T-helper 1 cell treated with Interleukin-12 subunit alpha and Interleukin-12 subunit beta and Interleukin-4 antibody, amounts not matched to agents 30 ng/mL and 1 ng/mL, for 36 hours (primary cell): ENCODE measurements around the gene ACSS1. TPM values are rescaled to one million over a fixed set of nuclear protein-coding genes. Genes with fewer than 3 reads are reported as not detected.

Source experiments
- intact Hi-C: fragments of 100-400 bp; cut with micrococcal nuclease; formaldehyde crosslinking; loops from one replicate; pipeline ENCODE4 v1.15.1; 2024
- total RNA-seq: library from RNA; stranded (reverse); gene quantifications from 2 replicates; pipeline ENCODE4 v1.2.3, GENCODE V29; 2022

Gene ACSS1
- total RNA-seq, 1 donor from 2014 or later, result 25.9 TPM

DNA sequence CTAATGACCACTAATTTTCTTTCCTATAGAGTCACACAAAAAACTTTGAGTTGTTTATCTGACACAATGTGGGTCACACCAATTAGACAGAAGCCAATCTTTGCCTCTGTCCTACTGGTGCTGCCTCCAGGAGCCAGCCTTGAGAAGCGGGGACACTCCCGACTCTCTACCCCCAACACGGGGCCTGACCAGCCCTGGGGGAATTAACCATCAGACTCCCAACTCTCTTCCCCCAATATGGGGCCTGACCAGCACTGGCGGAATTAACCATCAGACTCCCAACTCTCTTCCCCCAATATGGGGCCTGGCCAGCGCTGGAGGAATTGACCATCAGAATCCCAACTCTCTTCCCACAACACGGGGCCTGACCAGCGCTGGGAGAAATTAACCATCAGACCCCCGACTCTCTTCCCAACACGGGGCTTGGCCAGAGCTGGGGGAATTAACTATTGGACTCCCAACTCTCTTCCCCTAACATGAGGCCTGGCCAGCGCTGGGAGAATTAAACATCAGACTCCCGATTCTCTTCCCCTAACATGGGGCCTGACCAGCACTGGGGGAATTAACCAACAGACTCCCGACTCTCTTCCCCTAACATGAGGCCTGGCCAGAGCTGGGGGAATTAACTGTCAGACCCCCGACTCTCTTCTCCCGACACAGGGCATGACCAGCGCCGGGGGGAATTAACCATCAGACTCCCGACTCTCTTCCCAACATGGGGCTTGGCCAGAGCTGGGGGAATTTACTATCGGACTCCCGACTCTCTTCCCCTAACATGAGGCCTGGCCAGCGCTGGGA, 96.4 kb downstream of the ACSS1 start:
- intact Hi-C loops, result loop anchor here (2.0 to 5.0 kb wide), 2 partner anchors 13 to 34 kb away; no protein-coding TSS in a partner anchor

DNA sequence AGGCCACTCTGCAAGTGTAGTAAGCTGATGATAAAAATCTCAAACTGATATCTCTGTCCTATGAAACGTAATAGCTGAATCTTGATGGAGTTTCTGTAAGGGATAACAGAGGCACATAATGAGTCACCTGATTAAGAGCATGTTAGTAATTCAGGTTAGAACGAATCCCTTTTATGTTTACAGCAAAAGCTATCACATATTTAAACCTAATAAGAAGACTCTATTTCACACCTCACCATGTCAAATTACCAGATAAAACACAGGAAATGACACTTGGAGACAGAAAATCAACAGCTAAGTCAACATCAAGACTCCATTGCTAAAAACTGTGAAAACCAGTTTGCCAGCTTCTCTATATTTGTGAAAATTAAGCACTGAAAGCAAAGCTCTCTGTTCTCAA, 97.1 kb downstream of the ACSS1 start:
- intact Hi-C loops, result loop anchor here (2.0 to 5.0 kb wide), 2 partner anchors 14 to 34 kb away; no protein-coding TSS in a partner anchor

DNA sequence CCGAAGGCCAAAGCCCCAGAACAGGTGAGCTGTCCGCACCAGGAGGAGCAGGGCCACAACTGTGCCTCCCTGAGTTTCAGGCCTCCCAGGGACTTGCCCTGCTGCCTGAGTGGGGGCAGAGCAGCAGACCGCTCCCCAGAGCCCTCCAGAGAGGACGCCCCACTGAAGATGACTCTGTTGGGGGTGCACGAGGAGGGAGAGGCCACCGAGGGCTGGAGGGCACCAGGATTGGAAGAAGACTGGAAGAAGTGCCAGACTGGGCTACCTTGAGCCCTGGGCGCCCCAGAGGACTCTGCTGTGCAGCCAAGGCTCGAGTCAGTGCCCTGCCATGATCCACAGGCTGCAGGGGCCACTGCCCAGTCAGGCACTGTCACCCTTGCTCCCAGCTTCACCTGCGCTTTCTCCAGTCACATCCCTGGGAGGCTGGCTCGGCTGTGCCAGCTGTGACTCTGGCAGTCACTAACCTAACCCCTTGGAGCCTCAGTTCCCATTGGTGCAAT, 97.6 kb downstream of the ACSS1 start:
- intact Hi-C loops, result loop anchor here (2.0 to 5.0 kb wide), 2 partner anchors 14 to 33 kb away; no protein-coding TSS in a partner anchor

DNA sequence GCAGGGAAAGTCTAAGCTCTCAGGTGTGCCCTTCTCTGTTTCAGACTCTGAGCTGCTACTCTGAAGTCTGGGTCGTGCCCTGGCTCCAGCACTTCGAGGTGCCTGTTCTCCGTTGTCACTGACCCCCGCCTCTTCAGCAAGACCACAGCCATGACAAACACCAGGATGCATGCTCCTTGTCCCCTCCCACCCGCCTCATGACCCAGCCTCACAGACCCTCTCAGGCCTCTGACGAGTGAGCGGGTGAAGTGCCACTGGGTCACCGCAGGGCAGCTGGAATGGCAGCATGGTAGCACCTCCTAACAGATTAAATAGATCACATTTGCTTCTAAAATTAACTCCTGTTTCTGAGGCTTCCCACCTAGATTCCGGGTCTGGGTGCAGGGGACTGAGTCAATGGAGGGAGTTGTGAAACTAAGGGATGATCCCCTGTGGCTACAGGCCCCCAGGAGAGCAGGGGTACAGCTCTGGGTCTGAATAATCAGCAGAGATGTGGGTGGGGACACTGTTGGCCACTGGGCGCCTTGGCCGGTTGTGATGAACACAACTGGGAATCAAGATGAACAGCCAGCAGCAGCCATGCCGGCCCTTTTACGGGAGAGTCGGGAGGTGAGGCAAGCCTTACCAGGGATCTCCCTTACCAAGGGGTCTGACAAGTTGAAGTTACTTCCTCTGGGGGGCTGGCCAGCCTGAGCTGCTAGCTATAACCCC, 98.2 kb downstream of the ACSS1 start:
- intact Hi-C loops, result loop anchor here (2.0 to 5.0 kb wide), 2 partner anchors 15 to 32 kb away; no protein-coding TSS in a partner anchor

DNA sequence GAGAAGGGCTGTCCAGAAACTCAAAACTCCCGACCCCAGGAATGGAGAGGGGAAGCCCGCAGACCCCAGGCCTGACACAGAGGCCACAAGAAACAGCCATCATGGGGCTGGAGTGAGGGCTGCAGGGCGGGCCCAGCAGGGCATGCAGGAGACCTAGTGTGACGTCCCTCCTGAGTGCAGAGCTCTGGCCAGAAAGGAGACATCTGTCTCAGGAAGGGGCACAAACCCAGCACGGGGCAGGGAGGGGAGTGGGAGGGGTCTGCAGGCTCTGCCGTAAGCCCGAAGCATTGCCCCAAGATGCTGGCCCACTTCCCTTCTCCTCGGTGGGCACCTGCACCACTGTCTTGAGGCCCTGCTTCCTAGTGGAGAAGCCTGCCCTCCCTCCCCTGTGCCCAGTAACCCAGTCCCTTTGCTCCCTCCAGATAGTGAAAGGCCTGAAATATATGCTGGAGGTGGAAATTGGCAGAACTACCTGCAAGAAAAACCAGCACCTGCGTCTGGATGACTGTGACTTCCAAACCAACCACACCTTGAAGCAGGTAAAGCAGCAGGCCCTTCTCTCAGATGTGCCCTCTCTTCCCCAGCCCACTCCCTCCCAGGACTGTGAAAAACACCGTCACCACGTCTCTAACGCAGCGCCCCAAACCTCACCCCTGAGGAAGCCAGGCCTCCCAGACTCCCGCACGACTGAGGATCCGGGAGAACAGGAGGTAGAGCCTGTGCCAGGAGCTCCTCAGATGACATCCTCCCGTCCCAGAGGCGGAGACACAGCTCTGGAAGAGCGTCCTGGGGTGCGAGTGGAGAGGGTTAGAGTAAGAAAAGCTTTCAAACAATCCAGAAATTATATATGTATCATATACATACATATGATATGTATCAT, 99.2 kb downstream of the ACSS1 start:
- intact Hi-C loops, result no loop called here

DNA sequence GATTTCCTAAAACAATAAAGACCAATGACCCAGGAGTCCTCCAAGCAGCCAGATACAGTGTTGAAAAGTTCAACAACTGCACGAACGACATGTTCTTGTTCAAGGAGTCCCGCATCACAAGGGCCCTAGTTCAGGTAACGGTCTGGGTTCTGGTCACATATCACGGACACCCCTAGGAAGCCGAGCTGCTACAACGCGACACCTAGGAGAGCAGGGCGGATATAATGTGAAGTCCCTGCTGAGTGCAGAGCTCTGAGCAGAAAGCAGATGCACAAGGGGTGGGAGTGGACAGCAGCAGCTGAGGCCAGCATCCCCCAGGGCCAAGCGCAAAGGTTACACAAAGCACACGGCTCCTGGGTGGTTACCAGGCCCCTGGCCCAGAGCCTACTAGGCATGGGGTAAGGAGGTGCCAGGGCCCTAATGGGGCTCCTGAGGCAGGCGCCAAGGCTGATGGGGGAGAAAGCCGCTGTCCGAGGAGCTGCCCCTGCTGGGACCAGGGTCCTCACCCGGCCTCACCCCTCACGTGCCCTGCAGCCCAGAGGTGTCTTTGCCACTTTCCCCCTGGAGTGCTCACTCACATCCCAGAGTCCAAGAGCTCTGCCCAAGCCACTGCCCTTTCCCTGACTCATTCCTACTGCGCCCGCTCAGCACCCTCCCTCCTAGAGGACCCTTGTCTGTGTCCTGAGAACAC, 100.5 kb downstream of the ACSS1 start:
- intact Hi-C loops, result no loop called here

Other genes starting within 250 kb of the ACSS1 start
- 89.9 and 98.4 TPM in 2 replicates for gene CST7, start 108.9 kb downstream of the ACSS1 start, total RNA-seq
- gene APMAP, start 65.4 kb downstream of the ACSS1 start, total RNA-seq, result 46.2 and 47.3 TPM in 2 replicates
- gene VSX1, start 24.0 kb upstream of the ACSS1 start, total RNA-seq, result not detected in 2 replicates
- gene ENTPD6, start 137.6 kb upstream of the ACSS1 start, total RNA-seq, result 36.1 and 38.0 TPM in 2 replicates
- gene PYGB, start 189.9 kb upstream of the ACSS1 start, total RNA-seq, result 31.2 and 35.7 TPM in 2 replicates